ENCODE results near the gene SUPT7L.
"Not testable (repeated sequence)": the region's sequence is repeated elsewhere in the genome, so short reads cannot be mapped to it uniquely, and the experiment has no call there.

SUPT7L gene

GRCh38 chr2:27630257-27630656, 33.2 kb downstream of the SUPT7L start:
- not testable (repeated sequence) for DNase-seq

DNA sequence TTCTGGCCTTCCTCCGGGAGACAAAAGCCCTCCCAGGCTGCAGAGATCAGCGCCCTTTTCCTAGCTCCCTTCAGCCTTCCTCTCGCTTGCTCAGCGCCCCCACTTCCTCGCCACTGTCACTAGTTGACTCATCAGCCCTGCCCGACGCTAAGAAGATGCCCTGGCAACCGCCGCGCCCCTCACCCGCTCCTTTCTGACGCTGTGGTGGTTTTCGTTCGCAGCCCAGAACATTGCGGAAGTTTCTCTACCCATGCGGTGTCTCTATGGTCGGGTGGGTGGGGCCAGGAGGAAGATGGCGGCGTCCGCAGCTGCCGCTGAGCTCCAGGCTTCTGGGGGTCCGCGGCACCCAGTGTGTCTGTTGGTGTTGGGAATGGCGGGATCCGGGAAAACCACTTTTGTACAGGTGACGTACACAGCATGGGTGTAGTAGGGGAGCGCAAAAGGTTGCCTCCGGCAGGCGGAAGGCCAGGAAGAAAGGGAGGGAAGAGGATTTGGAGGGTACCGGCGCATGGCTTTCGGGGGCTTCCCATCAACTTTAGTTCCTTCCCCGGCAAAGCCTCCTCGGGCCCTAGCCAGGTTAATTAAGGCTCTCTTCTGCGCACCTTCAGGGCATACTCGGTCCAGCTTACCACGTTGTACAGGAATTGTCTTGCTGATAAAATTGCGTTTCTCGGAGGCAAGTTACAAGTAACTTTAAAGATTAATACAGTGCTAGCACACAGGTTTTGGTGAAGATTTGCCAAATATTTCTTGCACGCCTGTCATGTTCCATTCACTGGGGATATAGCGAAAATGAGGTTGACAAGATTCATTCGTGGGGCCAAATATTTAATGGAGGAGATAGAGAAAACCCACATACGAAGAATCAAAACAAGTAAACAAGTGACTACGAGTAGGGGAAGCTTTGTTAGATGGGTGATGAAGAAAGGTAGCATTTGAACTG, 34.4 kb downstream of the SUPT7L start, which contains the start of the genes CCDC121 and GPN1:
Gene CCDC121, minus strand, starts transcription at position 246 of the 943 bp plus-strand sequence. CDS start 1,213 bp downstream, outside the sequence.
Gene GPN1, plus strand, starts transcription at position 284 of the 943 bp plus-strand sequence. Its CDS starts 9 bp downstream, at position 293.
- peak; percentile 86 for DNase-seq

DNA sequence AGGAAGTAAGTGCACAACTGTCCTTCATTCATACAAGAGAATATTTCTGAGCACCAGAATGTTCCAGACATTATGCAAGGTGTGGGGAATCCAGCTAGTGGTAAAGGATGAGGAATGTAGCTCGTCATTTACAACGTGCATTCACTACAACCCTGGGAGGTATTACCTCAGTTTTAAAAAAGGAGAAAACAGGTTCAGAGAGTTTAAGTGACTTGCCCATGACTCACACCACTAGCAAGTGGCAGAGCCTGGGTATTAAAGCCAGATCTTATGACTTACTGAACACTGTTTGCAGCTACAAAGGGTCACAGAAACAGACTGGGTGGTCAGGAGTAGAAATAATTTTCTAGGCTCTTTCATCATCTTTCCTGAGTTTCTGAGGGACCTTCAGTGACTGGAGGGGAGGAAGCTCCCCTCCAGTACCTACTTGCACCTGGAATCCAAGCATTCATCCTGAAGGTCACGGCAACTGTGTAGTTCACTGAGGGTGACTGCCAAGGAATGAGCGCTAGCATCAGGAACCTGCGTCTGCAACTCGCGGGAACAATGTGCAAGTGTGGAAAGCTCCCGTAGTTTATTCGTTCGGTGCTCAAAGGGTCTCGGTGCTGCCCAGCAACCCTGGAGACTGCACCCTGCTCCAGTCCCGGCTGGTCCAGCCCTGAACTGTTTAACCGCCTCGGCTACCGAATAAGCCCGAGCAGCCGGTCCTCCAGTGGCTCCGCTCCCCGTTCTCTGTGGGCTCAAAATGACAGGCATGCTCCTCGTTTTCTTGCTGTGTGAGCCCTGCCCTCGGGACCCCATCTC, 35.2 kb downstream of the SUPT7L start:
- DNase-seq: peak; percentile 60

GRCh38 chr2:27626921-27627320, 36.5 kb downstream of the SUPT7L start:
- DNase-seq: peak; percentile 4

DNA sequence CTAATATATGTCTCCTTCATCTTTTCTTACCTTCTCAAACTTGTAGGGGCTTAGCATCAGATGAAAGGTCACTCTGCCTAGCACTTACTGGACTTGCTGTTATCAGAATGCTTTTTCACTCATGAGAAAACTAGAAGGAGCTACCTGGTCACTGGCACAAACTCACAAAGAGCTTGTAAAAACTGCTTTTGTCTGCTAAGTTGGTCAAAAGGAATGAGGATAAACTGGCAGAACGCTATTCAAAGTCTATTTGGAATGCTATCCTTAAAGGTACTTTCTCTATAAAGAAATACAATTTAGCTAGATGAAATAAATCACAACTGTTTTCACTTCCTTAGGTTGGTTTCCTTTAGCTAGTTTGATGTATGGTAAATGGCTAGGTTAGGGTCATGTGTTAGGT, 37.1 kb downstream of the SUPT7L start:
- not testable (repeated sequence) for DNase-seq

- DNase-seq: no peak
Measured at GRCh38 chr2:27624943-27625342, 38.5 kb downstream of the SUPT7L start.

- no peak for DNase-seq
Measured at GRCh38 chr2:27622921-27623384, 40.5 kb downstream of the SUPT7L start.

GRCh38 chr2:27621524-27621923, 41.9 kb downstream of the SUPT7L start:
- DNase-seq: no peak

- DNase-seq: no peak
Measured at GRCh38 chr2:27615316-27615715, 48.1 kb downstream of the SUPT7L start.

DNA sequence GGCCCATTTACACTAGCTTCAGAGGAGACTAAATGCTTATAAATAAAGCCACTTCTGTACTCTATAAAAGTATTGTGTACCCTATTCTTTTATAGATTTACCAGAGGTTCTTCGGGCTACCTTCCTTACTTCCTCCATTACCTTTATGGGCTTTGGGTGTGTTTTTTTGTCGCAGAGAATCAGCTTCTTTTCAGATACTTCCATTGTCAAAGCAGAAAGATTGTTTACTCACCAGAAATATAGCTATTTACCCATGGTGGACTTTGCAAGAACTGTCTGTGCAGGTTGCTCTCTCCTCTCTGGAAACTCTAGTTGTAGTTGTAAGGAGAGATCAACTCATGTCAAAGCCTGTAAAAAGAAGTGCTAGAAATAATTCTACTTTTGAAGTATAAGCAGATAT, 49.4 kb downstream of the SUPT7L start:
- DNase-seq: no peak

DNA sequence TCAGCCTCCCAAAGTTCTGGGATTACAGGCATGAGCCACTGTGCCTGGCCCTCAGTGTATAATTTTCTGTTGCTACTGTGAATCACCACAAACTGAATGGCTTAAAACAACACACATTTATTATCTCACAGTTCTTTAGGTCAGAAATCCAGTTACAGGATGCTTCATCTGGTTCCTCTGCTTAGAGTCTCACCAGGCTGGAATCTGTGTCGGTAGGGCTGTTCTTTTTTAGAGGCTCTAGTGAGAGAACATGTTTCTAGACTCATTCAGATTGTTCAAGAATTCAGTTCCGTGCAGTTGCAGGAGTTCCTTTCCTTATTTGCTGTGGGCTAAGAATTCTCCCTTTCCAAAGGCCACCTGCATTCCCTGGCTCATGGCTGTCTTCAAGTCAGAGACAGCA, 56.8 kb downstream of the SUPT7L start:
- no peak for DNase-seq

All from DMS53 (cell line).